GM23338 (cell line): ENCODE results near the gene USP51. TPM values are rescaled to one million over a fixed set of nuclear protein-coding genes. Genes with fewer than 3 reads are reported as not detected.
"Not testable (repeated sequence)": the region's sequence is repeated elsewhere in the genome, so short reads cannot be mapped to it uniquely, and the experiment has no call there.

Experiments used
- ATAC-seq: fragments of 200-7000 bp; cut with Tn5 transposase; 3 replicates; pipeline ENCODE4 v1.9.1; 2020
- DNase-seq: peaks from one replicate; pipeline ENCODE4 v3.0.0-alpha.2; 2015; ENCODE audit warnings: low spot score
- H2AFZ ChIP-seq: fragments of 200-600 bp; sonication (generic); 2 replicates; pipeline ENCODE4 v1.8.0; 2016; ENCODE audit warnings: antibody characterized with exemption, mild to moderate bottlenecking, moderate library complexity
- H3F3A ChIP-seq: fragments of 200-600 bp; sonication (generic); replicated peaks from 2 replicates; pipeline ENCODE4 v1.8.0; 2017; ENCODE audit warnings: antibody characterized with exemption, mixed run types, low read depth
- H3K27ac ChIP-seq: fragments of 200-600 bp; sonication (generic); 2 replicates; pipeline ENCODE4 v1.6.1; 2016; ENCODE audit warnings: low read depth
- H3K27me3 ChIP-seq: fragments of 200-600 bp; sonication (generic); 2 replicates; pipeline ENCODE4 v1.8.0; 2016; ENCODE audit warnings: mild to moderate bottlenecking, mixed run types, moderate library complexity; ENCODE audit not compliant: insufficient read depth
- H3K36me3 ChIP-seq: fragments of 200-600 bp; sonication (generic); 2 replicates; pipeline ENCODE4 v1.8.0; 2016; ENCODE audit warnings: mild to moderate bottlenecking; ENCODE audit not compliant: insufficient read depth
- H3K4me1 ChIP-seq: fragments of 200-600 bp; sonication (generic); 2 replicates; pipeline ENCODE4 v1.8.0; 2016; ENCODE audit warnings: mild to moderate bottlenecking, moderate library complexity; ENCODE audit not compliant: insufficient read depth
- H3K4me2 ChIP-seq: fragments of 200-600 bp; sonication (generic); 2 replicates; pipeline ENCODE4 v1.7.1; 2017; ENCODE audit warnings: mixed run types
- H3K4me3 ChIP-seq: fragments of 200-600 bp; sonication (generic); 2 replicates; pipeline ENCODE4 v1.6.1; 2016; ENCODE audit warnings: mixed run types
- H3K79me2 ChIP-seq: fragments of 200-600 bp; sonication (generic); replicated peaks from 2 replicates; pipeline ENCODE4 v1.8.0; 2017; ENCODE audit warnings: mild to moderate bottlenecking; ENCODE audit not compliant: insufficient read depth
- H3K9me2 ChIP-seq: fragments of 200-600 bp; sonication (generic); 2 replicates; pipeline ENCODE4 v1.8.0; 2017; ENCODE audit not compliant: insufficient read depth
- H4K20me1 ChIP-seq: fragments of 200-600 bp; sonication (generic); replicated peaks from 2 replicates; pipeline ENCODE4 v1.8.0; 2017; ENCODE audit warnings: mild to moderate bottlenecking; ENCODE audit not compliant: insufficient read depth
- H3K27ac Mint-ChIP-seq: 2 replicates; pipeline ENCODE4 v1.8.0; 2020; ENCODE audit warnings: inconsistent platforms, mild to moderate bottlenecking, moderate library complexity, mixed read lengths
- H3K27me3 Mint-ChIP-seq: 3 replicates; pipeline ENCODE4 v1.8.0; 2022; ENCODE audit warnings: low read depth, mild to moderate bottlenecking, moderate library complexity, mixed read lengths, inconsistent platforms; ENCODE audit not compliant: insufficient read depth, poor library complexity
- H3K36me3 Mint-ChIP-seq: 3 replicates; pipeline ENCODE4 v1.8.0; 2021; ENCODE audit warnings: low read depth, mild to moderate bottlenecking, inconsistent platforms, moderate library complexity, mixed read lengths
- H3K4me1 Mint-ChIP-seq: 3 replicates; pipeline ENCODE4 v1.8.0; 2020; ENCODE audit warnings: mild to moderate bottlenecking, inconsistent platforms, mixed read lengths
- H3K4me3 Mint-ChIP-seq: 3 replicates; pipeline ENCODE4 v1.8.0; 2021; ENCODE audit warnings: moderate library complexity, mild to moderate bottlenecking, inconsistent platforms, mixed read lengths
- H3K9me3 Mint-ChIP-seq: 3 replicates; pipeline ENCODE4 v1.8.0; 2020; ENCODE audit warnings: moderate library complexity, mild to moderate bottlenecking, inconsistent platforms, mixed read lengths
- polyA plus RNA-seq: library from polyadenylated mRNA; unstranded; fragments of >200 nt; fragmentation: Nextera tagmentation; extraction: Ambion mirVana; gene quantifications from 2 replicates; pipeline ENCODE4 v1.2.1, GENCODE V29; 2016
- total RNA-seq: library from RNA; depleted of rRNA; stranded (reverse); fragments of >200 nt; shearing (Covaris generic); gene quantifications from 2 replicates; pipeline ENCODE4 v1.2.3, GENCODE V29; 2014

The USP51 gene
- total and polyA plus RNA-seq, 2 experiments from 2014 or later, result 3.5 to 5.5 TPM

- not testable (repeated sequence) for H3K36me3 Mint-ChIP-seq, H3K4me3 ChIP-seq, H3K27me3 Mint-ChIP-seq, H3K27ac ChIP-seq, H4K20me1 ChIP-seq, DNase-seq, ATAC-seq, H3K36me3 ChIP-seq, H3F3A ChIP-seq, H3K4me3 Mint-ChIP-seq, H3K4me2 ChIP-seq, H3K27me3 ChIP-seq, H3K79me2 ChIP-seq, H3K9me3 Mint-ChIP-seq, H3K4me1 Mint-ChIP-seq, H2AFZ ChIP-seq, H3K4me1 ChIP-seq, H3K27ac Mint-ChIP-seq, H3K9me2 ChIP-seq
Observed at GRCh38 chrX:55513045-55513737, 23.5 kb upstream of the USP51 start.

GRCh38 chrX:55508410-55509152 lies 18.9 kb upstream of the USP51 start:
- not testable (repeated sequence) for H3K4me1 ChIP-seq, H3K4me2 ChIP-seq, H3F3A ChIP-seq, H3K4me1 Mint-ChIP-seq, H2AFZ ChIP-seq, H3K79me2 ChIP-seq, DNase-seq, H3K36me3 ChIP-seq, H4K20me1 ChIP-seq, H3K27me3 ChIP-seq, H3K9me2 ChIP-seq, H3K4me3 Mint-ChIP-seq, H3K27me3 Mint-ChIP-seq, H3K4me3 ChIP-seq, H3K27ac Mint-ChIP-seq, H3K36me3 Mint-ChIP-seq, H3K9me3 Mint-ChIP-seq, H3K27ac ChIP-seq
- peak; percentile 88 for ATAC-seq

GRCh38 chrX:55507699-55508098 lies 18.1 kb upstream of the USP51 start:
- not testable (repeated sequence) for H3K4me2 ChIP-seq, ATAC-seq, H3K4me3 Mint-ChIP-seq, H3K4me1 Mint-ChIP-seq, H4K20me1 ChIP-seq, H3K27me3 Mint-ChIP-seq, H2AFZ ChIP-seq, H3K9me2 ChIP-seq, H3K36me3 Mint-ChIP-seq, H3K27ac ChIP-seq, H3K27ac Mint-ChIP-seq, H3F3A ChIP-seq, H3K9me3 Mint-ChIP-seq, H3K79me2 ChIP-seq, H3K4me3 ChIP-seq, H3K27me3 ChIP-seq, H3K4me1 ChIP-seq, DNase-seq, H3K36me3 ChIP-seq

- H3K4me3 Mint-ChIP-seq, H3K27me3 Mint-ChIP-seq, H3K27ac Mint-ChIP-seq, H3K4me2 ChIP-seq, H3K27me3 ChIP-seq, H3K9me3 Mint-ChIP-seq, H4K20me1 ChIP-seq, H3K36me3 ChIP-seq, H2AFZ ChIP-seq, H3K36me3 Mint-ChIP-seq, DNase-seq, H3F3A ChIP-seq, ATAC-seq, H3K4me1 ChIP-seq, H3K4me3 ChIP-seq, H3K27ac ChIP-seq, H3K4me1 Mint-ChIP-seq, H3K9me2 ChIP-seq, H3K79me2 ChIP-seq: not testable (repeated sequence)
Observed at GRCh38 chrX:55507010-55507409, 17.4 kb upstream of the USP51 start.
